GM19395 (cell line): ENCODE measurements around the gene GRID1.
"Not testable (repeated sequence)": the region's sequence is repeated elsewhere in the genome, so short reads cannot be mapped to it uniquely, and the experiment has no call there.

Experiments used
- ATAC-seq: cut with Tn5 transposase; IDR thresholded peaks from one replicate; pipeline ENCODE4 v1.9.1; 2021; ENCODE audit warnings: mild to moderate bottlenecking, moderate library complexity; ENCODE audit not compliant: unreplicated experiment

GRID1 gene

GRCh38 chr10:86102031-86102430, 264.6 kb downstream of the GRID1 start:
- no peak for ATAC-seq

GRCh38 chr10:86100581-86101061, 266.0 kb downstream of the GRID1 start:
- peak; percentile 75 for ATAC-seq

GRCh38 chr10:86099542-86100334, 266.9 kb downstream of the GRID1 start:
- ATAC-seq = no peak

GRCh38 chr10:86098187-86098881, 268.3 kb downstream of the GRID1 start:
- ATAC-seq = no peak

- not testable (repeated sequence) for ATAC-seq
These were observed 271.5 kb downstream of the GRID1 start for GRCh38 chr10:86095061-86095460.

GRCh38 chr10:86092311-86092710, 274.3 kb downstream of the GRID1 start:
- not testable (repeated sequence) for ATAC-seq

GRCh38 chr10:86091216-86091615, 275.4 kb downstream of the GRID1 start:
- ATAC-seq = no peak

- no peak for ATAC-seq
These were observed 275.8 kb downstream of the GRID1 start for GRCh38 chr10:86090807-86091206.

GRCh38 chr10:86087716-86088115, 278.9 kb downstream of the GRID1 start:
- ATAC-seq = no peak

- ATAC-seq = no peak
These were observed 280.2 kb downstream of the GRID1 start for GRCh38 chr10:86086418-86086817.

- ATAC-seq = no peak
These were observed 280.9 kb downstream of the GRID1 start for GRCh38 chr10:86085686-86086085.

GRCh38 chr10:86085136-86085535, 281.5 kb downstream of the GRID1 start:
- no peak for ATAC-seq

GRCh38 chr10:86084585-86084984, 282.0 kb downstream of the GRID1 start:
- no peak for ATAC-seq

GRCh38 chr10:86083664-86084175, 282.9 kb downstream of the GRID1 start:
- no peak for ATAC-seq

GRCh38 chr10:86083206-86083605, 283.4 kb downstream of the GRID1 start:
- ATAC-seq = no peak

- no peak for ATAC-seq
These were observed 284.0 kb downstream of the GRID1 start for GRCh38 chr10:86082556-86082955.

GRCh38 chr10:86079088-86079487, 287.5 kb downstream of the GRID1 start:
- no peak for ATAC-seq

GRCh38 chr10:86078639-86079035, 288.0 kb downstream of the GRID1 start:
- ATAC-seq = no peak

GRCh38 chr10:86077871-86078638, 288.5 kb downstream of the GRID1 start:
- ATAC-seq = no peak

- no peak for ATAC-seq
These were observed 289.3 kb downstream of the GRID1 start for GRCh38 chr10:86077271-86077670.

GRCh38 chr10:86076497-86076896, 290.1 kb downstream of the GRID1 start:
- not testable (repeated sequence) for ATAC-seq
